ENCODE data around the gene STPG4. TPM values are rescaled to one million over a fixed set of nuclear protein-coding genes. Genes with fewer than 3 reads are reported as not detected.
"Not testable (repeated sequence)": the region's sequence is repeated elsewhere in the genome, so short reads cannot be mapped to it uniquely, and the experiment has no call there.

The STPG4 gene
- total and polyA plus RNA-seq, 2 experiments from 2014 or later = not detected

- H3K27me3 ChIP-seq (replicated peaks; ENCODE audit: insufficient read depth) = no peaks in the 10 kb centered on the region
- no peaks in the 10 kb centered on the region for H3K9me3 ChIP-seq (ENCODE audit: low read depth)
- peaks cover 45% of the 10 kb centered on the region for H4K20me1 ChIP-seq (ENCODE audit: insufficient read depth)
- in situ Hi-C loops (cut with MboI) = no loop called here
- H3K36me3 ChIP-seq (ENCODE audit: low read depth) = peaks cover 34% of the 10 kb centered on the region; the same call in 1 of the 2 replicates
- H3K4me1 ChIP-seq (ENCODE audit: insufficient read depth) = peaks cover 57% of the 10 kb centered on the region
- peak overlapping the region; percentile 99 for H3K27ac ChIP-seq
- H3K4me3 ChIP-seq = peak overlapping the region; percentile 97
- peaks cover 71% of the 10 kb centered on the region for H3F3A ChIP-seq (ENCODE audit: insufficient read depth)
- H3K9ac ChIP-seq = peak overlapping the region; percentile 99
- peak; percentile 39 for DNase-seq
- H2AFZ ChIP-seq = no peak overlapping the region
- TF ChIP-seq EZH2 (IDR thresholded peaks at IDR 0.05; ENCODE audit: insufficient read depth, poor library complexity, severe bottlenecking) (no peak), EZH2phosphoT487 (IDR thresholded peaks at IDR 0.05; ENCODE audit: insufficient read depth, low read depth) (no peak)
- H3K79me2 ChIP-seq (ENCODE audit: insufficient read depth) = peaks cover 87% of the 10 kb centered on the region
- H3K4me2 ChIP-seq (ENCODE audit: unreplicated experiment) = peak overlapping the region; percentile 85
- 79 to 80% methylated on average over 3 of the region's 3 CpGs for WGBS, 2 experiments (ENCODE audit: low coverage in 1 of 2, low lambda C conversion rate in 2 of 2, missing lambda C conversion rate in 2 of 2)
- no peaks in the 10 kb centered on the region for H3K9me2 ChIP-seq (ENCODE audit: insufficient read depth)
Measured at GRCh38 chr2:47172922-47173695, 18.0 kb upstream of the STPG4 start.

GRCh38 chr2:47172156-47172921, 17.2 kb upstream of the STPG4 start:
- peak; percentile 53 for DNase-seq

GRCh38 chr2:47169784-47170183, 14.7 kb upstream of the STPG4 start:
- H3K36me3 ChIP-seq (ENCODE audit: low read depth) = peaks cover 63% of the 10 kb centered on the region
- no peaks in the 10 kb centered on the region for H3K9me2 ChIP-seq (ENCODE audit: insufficient read depth)
- 18 to 21% methylated on average over 2 of the region's 2 CpGs for WGBS, 2 experiments (ENCODE audit: low coverage in 1 of 2, low lambda C conversion rate in 2 of 2, missing lambda C conversion rate in 2 of 2)
- H4K20me1 ChIP-seq (ENCODE audit: insufficient read depth) = peaks cover 68% of the 10 kb centered on the region
- H3K79me2 ChIP-seq (ENCODE audit: insufficient read depth) = peaks cover 99% of the 10 kb centered on the region
- peak overlapping the region; percentile 64 for H3K9ac ChIP-seq
- in situ Hi-C loops (cut with MboI) = no loop called here
- H3K9me3 ChIP-seq (ENCODE audit: low read depth) = no peaks in the 10 kb centered on the region
- no peaks in the 10 kb centered on the region for H3K27me3 ChIP-seq (replicated peaks; ENCODE audit: insufficient read depth)
- H2AFZ ChIP-seq = no peak overlapping the region
- peak overlapping the region; percentile 85 for H3K4me2 ChIP-seq (ENCODE audit: unreplicated experiment)
- H3K4me1 ChIP-seq (ENCODE audit: insufficient read depth) = peaks cover 76% of the 10 kb centered on the region
- TF ChIP-seq EZH2phosphoT487 (IDR thresholded peaks at IDR 0.05; ENCODE audit: insufficient read depth, low read depth) (no peak), EZH2 (IDR thresholded peaks at IDR 0.05; ENCODE audit: insufficient read depth, poor library complexity, severe bottlenecking) (no peak)
- peak overlapping the region; percentile 97 for H3K4me3 ChIP-seq
- H3F3A ChIP-seq (ENCODE audit: insufficient read depth) = peaks cover 91% of the 10 kb centered on the region
- peak overlapping the region; percentile 49 for H3K27ac ChIP-seq
- no peak for DNase-seq

More at GRCh38 chr2:47172156-47172921, 17.2 kb upstream of the STPG4 start:
- peak overlapping the region; percentile 64 for H3K9ac ChIP-seq
- in situ Hi-C loops (cut with MboI) = no loop called here
- H3K27ac ChIP-seq = peak overlapping the region; percentile 49
- no peak overlapping the region for H2AFZ ChIP-seq
- WGBS, 2 experiments (ENCODE audit: low coverage in 1 of 2, low lambda C conversion rate in 2 of 2, missing lambda C conversion rate in 2 of 2) = 46% methylated on average over 9 of the region's 9 CpGs
- no peaks in the 10 kb centered on the region for H3K9me3 ChIP-seq (ENCODE audit: low read depth)
- H3K79me2 ChIP-seq (ENCODE audit: insufficient read depth) = peaks cover 88% of the 10 kb centered on the region
- peak overlapping the region; percentile 85 for H3K4me2 ChIP-seq (ENCODE audit: unreplicated experiment)
- TF ChIP-seq EZH2phosphoT487 (IDR thresholded peaks at IDR 0.05; ENCODE audit: insufficient read depth, low read depth) (no peak), EZH2 (IDR thresholded peaks at IDR 0.05; ENCODE audit: insufficient read depth, poor library complexity, severe bottlenecking) (no peak)
- H3K4me1 ChIP-seq (ENCODE audit: insufficient read depth) = peaks cover 55% of the 10 kb centered on the region
- H3K36me3 ChIP-seq (ENCODE audit: low read depth) = peaks cover 38% of the 10 kb centered on the region
- H3K27me3 ChIP-seq (replicated peaks; ENCODE audit: insufficient read depth) = no peaks in the 10 kb centered on the region
- no peaks in the 10 kb centered on the region for H3K9me2 ChIP-seq (ENCODE audit: insufficient read depth)
- H4K20me1 ChIP-seq (ENCODE audit: insufficient read depth) = peaks cover 48% of the 10 kb centered on the region
- H3F3A ChIP-seq (ENCODE audit: insufficient read depth) = peaks cover 76% of the 10 kb centered on the region
- H3K4me3 ChIP-seq = peak overlapping the region; percentile 97

GRCh38 chr2:47168895-47169294, 13.8 kb upstream of the STPG4 start:
- H3K9me2 ChIP-seq (ENCODE audit: insufficient read depth); H3K9ac ChIP-seq; H2AFZ ChIP-seq; DNase-seq; H3K9me3 ChIP-seq (ENCODE audit: low read depth); in situ Hi-C loops (cut with MboI); H3K4me3 ChIP-seq; H3K27me3 ChIP-seq (replicated peaks; ENCODE audit: insufficient read depth); H3K4me2 ChIP-seq (ENCODE audit: unreplicated experiment): not testable (repeated sequence)
- Histone ChIP-seq H3K27ac (peak overlapping the region; percentile 49; the same call in 1 of the 2 replicates), H3F3A (ENCODE audit: insufficient read depth) (peaks cover 88% of the 10 kb centered on the region), H4K20me1 (ENCODE audit: insufficient read depth) (peaks cover 69% of the 10 kb centered on the region), H3K36me3 (ENCODE audit: low read depth) (peaks cover 63% of the 10 kb centered on the region), H3K79me2 (ENCODE audit: insufficient read depth) (peaks cover 97% of the 10 kb centered on the region), H3K4me1 (ENCODE audit: insufficient read depth) (peaks cover 78% of the 10 kb centered on the region)
- whole genome bisulfite sequencing, 2 experiments (ENCODE audit: low coverage in 1 of 2, low lambda C conversion rate in 2 of 2, missing lambda C conversion rate in 2 of 2) = 78 to 79% methylated on average over 8 of the region's 8 CpGs

All from GM23248 (cell line).